HG03064 (cell line): ENCODE results near the gene SALL4.
"Not testable (repeated sequence)": the region's sequence is repeated elsewhere in the genome, so short reads cannot be mapped to it uniquely, and the experiment has no call there.

Experiments
- ATAC-seq: cut with Tn5 transposase; IDR thresholded peaks from one replicate; pipeline ENCODE4 v1.9.1; 2021; ENCODE audit warnings: low read depth; ENCODE audit not compliant: unreplicated experiment

Gene SALL4

GRCh38 chr20:51803148-51803854, 980 bp upstream of the SALL4 start:
- ATAC-seq, result no peak

GRCh38 chr20:51801823-51802123, 548 bp downstream of the SALL4 start:
- no peak for ATAC-seq

GRCh38 chr20:51801122-51801822, 1.0 kb downstream of the SALL4 start:
- no peak for ATAC-seq

GRCh38 chr20:51800872-51801121, 1.5 kb downstream of the SALL4 start:
- ATAC-seq, result no peak

- ATAC-seq, result no peak
Measured at GRCh38 chr20:51800060-51800871, 2.1 kb downstream of the SALL4 start.

GRCh38 chr20:51799401-51799860, 2.9 kb downstream of the SALL4 start:
- no peak for ATAC-seq

- no peak for ATAC-seq
Measured at GRCh38 chr20:51797357-51798025, 4.8 kb downstream of the SALL4 start.

GRCh38 chr20:51796340-51796739, 6.0 kb downstream of the SALL4 start:
- ATAC-seq, result no peak

- ATAC-seq, result no peak
Measured at GRCh38 chr20:51792960-51793359, 9.4 kb downstream of the SALL4 start.

GRCh38 chr20:51791626-51792025, 10.7 kb downstream of the SALL4 start:
- no peak for ATAC-seq

GRCh38 chr20:51790256-51790655, 12.1 kb downstream of the SALL4 start:
- no peak for ATAC-seq

GRCh38 chr20:51789434-51789833, 12.9 kb downstream of the SALL4 start:
- ATAC-seq, result no peak

GRCh38 chr20:51788822-51789221, 13.5 kb downstream of the SALL4 start:
- ATAC-seq, result no peak

GRCh38 chr20:51784299-51784698, 18.0 kb downstream of the SALL4 start:
- ATAC-seq, result no peak

GRCh38 chr20:51778229-51778759, 24.0 kb downstream of the SALL4 start:
- not testable (repeated sequence) for ATAC-seq

- ATAC-seq, result no peak
Measured at GRCh38 chr20:51775241-51775640, 27.1 kb downstream of the SALL4 start.

- ATAC-seq, result no peak
Measured at GRCh38 chr20:51772236-51772635, 30.1 kb downstream of the SALL4 start.

GRCh38 chr20:51769976-51770615, 32.2 kb downstream of the SALL4 start:
- no peak for ATAC-seq

GRCh38 chr20:51768759-51769517, 33.4 kb downstream of the SALL4 start:
- no peak for ATAC-seq
